ENCODE results near the gene AGBL5. TPM values are rescaled to one million over a fixed set of nuclear protein-coding genes. Genes with fewer than 3 reads are reported as not detected.

AGBL5 gene
- total and polyA plus RNA-seq, 2 of the 13 experiments (the other 11 are each of a cell fraction or from before 2014, with no cell fraction given), result 55.9 to 73.3 TPM

- TF ChIP-seq, protein P1, sequence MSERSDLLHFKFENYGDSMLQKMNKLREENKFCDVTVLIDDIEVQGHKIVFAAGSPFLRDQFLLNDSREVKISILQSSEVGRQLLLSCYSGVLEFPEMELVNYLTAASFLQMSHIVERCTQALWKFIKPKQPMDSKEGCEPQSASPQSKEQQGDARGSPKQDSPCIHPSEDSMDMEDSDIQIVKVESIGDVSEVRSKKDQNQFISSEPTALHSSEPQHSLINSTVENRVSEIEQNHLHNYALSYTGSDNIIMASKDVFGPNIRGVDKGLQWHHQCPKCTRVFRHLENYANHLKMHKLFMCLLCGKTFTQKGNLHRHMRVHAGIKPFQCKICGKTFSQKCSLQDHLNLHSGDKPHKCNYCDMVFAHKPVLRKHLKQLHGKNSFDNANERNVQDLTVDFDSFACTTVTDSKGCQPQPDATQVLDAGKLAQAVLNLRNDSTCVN (CRISPR knock-in tag; IDR thresholded peaks at IDR 0.05; ENCODE audit: borderline replicate concordance), result no peak; the same call in 1 of the 2 replicates
- peak; percentile 85 for TF ChIP-seq JARID2 (CRISPR knock-in tag; IDR thresholded peaks at IDR 0.05; ENCODE audit: insufficient replicate concordance)
- TF ChIP-seq, protein P2, sequence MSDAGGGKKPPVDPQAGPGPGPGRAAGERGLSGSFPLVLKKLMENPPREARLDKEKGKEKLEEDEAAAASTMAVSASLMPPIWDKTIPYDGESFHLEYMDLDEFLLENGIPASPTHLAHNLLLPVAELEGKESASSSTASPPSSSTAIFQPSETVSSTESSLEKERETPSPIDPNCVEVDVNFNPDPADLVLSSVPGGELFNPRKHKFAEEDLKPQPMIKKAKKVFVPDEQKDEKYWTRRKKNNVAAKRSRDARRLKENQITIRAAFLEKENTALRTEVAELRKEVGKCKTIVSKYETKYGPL (CRISPR knock-in tag; IDR thresholded peaks at IDR 0.05), result peak; percentile 84
- TF ChIP-seq RERE (CRISPR knock-in tag; IDR thresholded peaks at IDR 0.05; ENCODE audit: low read depth), result peak; percentile 89
- TF ChIP-seq ZNF343 (CRISPR knock-in tag; IDR thresholded peaks at IDR 0.05), result no peak
- TF ChIP-seq RFXAP (CRISPR knock-in tag; IDR thresholded peaks at IDR 0.05; ENCODE audit: borderline replicate concordance), result peak; percentile 92
- TF ChIP-seq ZMAT3 (CRISPR knock-in tag; conservative IDR thresholded peaks at IDR 0.05), result no peak
- TF ChIP-seq RELA (CRISPR knock-in tag; IDR thresholded peaks at IDR 0.05), result no peak
- no peak; the same call in none of the 2 replicates for TF ChIP-seq SP4 (CRISPR knock-in tag; IDR thresholded peaks at IDR 0.05)
- no peak for TF ChIP-seq ZNF326 (CRISPR knock-in tag; IDR thresholded peaks at IDR 0.05; ENCODE audit: borderline replicate concordance)
- TF ChIP-seq, protein P3, sequence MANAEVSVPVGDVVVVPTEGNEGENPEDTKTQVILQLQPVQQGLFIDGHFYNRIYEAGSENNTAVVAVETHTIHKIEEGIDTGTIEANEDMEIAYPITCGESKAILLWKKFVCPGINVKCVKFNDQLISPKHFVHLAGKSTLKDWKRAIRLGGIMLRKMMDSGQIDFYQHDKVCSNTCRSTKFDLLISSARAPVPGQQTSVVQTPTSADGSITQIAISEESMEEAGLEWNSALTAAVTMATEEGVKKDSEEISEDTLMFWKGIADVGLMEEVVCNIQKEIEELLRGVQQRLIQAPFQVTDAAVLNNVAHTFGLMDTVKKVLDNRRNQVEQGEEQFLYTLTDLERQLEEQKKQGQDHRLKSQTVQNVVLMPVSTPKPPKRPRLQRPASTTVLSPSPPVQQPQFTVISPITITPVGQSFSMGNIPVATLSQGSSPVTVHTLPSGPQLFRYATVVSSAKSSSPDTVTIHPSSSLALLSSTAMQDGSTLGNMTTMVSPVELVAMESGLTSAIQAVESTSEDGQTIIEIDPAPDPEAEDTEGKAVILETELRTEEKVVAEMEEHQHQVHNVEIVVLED (CRISPR knock-in tag; IDR thresholded peaks at IDR 0.05; ENCODE audit: borderline replicate concordance), result peak; percentile 77
- peak; percentile 91 for TF ChIP-seq ZSCAN9 (CRISPR knock-in tag; IDR thresholded peaks at IDR 0.05; ENCODE audit: borderline replicate concordance)
- peak; percentile 49; the same call in 1 of the 2 replicates for TF ChIP-seq HHEX (CRISPR knock-in tag; IDR thresholded peaks at IDR 0.05)
- peak; percentile 76 for TF ChIP-seq SNAPC2 (CRISPR knock-in tag; IDR thresholded peaks at IDR 0.05)
- peak in 1 of 2 experiments; percentile 94; a peak in 2 of 4 replicates for TF ChIP-seq KLF16 (CRISPR knock-in tag; IDR thresholded peaks at IDR 0.05)
- TF ChIP-seq ZNF709 (CRISPR knock-in tag; IDR thresholded peaks at IDR 0.05), result peak; percentile 88; the same call in 1 of the 2 replicates
- 0 out of 2 replicates have a peak, but pooled peaks have one; percentile 38 for TF ChIP-seq DDIT3 (CRISPR knock-in tag; IDR thresholded peaks at IDR 0.05)
- TF ChIP-seq SETDB1 (CRISPR knock-in tag; IDR thresholded peaks at IDR 0.05; ENCODE audit: borderline replicate concordance), result no peak
- TF ChIP-seq FIP1L1 (IDR thresholded peaks at IDR 0.05; ENCODE audit: borderline replicate concordance, insufficient read depth, low read depth, low read length), result no peak
These were observed 44.5 kb downstream of the AGBL5 start (continued) for GRCh38 chr2:27095745-27096651.

Measured in HepG2 (cell line).